ENCODE measurements around the gene DHX58.

Gene DHX58

DNA sequence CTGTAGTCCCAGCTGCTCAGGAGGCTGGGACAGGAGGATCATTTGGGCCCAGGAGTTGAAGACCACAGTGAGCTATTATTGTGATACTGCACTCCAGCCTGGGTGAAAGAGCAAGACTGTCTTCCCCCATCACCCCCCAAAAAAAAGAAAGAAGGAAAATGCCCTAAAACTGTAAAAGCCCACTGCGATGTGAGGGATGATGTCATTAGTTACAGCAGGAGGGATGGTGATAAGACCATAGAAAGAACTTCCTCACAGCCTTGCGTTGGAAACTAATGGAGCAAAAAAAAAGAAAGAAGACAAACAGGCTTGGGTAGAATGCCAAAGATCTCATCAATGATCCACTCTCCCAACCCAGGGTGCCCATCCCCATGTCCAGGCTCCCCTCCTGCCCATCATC lies 33.0 kb downstream of the DHX58 start:
- DNase-seq = no peak

- no peak for DNase-seq
These were observed 34.0 kb downstream of the DHX58 start for GRCh38 chr17:42078396-42079043.

DNA sequence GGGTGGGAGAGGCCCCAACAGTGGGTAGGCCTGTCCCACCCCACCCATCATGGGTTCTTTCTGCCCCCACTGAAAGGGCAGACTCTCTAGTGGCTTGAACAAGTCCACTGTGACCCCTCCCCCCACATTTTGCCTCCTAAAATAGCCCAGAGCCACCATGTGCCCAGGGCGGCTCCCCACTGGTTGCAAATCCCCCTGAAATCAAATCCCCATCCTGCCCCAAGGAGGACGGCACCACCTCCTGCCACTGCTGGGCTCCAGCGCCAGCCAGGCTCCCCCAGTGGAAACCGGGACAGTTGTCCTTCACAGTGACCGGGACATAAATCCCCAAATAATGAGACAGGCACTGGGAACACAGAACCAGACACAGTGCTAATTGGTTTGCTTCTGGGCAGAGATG lies 34.8 kb downstream of the DHX58 start:
- no peak for DNase-seq

GRCh38 chr17:42076797-42077559 lies 35.5 kb downstream of the DHX58 start:
- DNase-seq = no peak

GRCh38 chr17:42075789-42076188 lies 36.7 kb downstream of the DHX58 start:
- DNase-seq = no peak

DNA sequence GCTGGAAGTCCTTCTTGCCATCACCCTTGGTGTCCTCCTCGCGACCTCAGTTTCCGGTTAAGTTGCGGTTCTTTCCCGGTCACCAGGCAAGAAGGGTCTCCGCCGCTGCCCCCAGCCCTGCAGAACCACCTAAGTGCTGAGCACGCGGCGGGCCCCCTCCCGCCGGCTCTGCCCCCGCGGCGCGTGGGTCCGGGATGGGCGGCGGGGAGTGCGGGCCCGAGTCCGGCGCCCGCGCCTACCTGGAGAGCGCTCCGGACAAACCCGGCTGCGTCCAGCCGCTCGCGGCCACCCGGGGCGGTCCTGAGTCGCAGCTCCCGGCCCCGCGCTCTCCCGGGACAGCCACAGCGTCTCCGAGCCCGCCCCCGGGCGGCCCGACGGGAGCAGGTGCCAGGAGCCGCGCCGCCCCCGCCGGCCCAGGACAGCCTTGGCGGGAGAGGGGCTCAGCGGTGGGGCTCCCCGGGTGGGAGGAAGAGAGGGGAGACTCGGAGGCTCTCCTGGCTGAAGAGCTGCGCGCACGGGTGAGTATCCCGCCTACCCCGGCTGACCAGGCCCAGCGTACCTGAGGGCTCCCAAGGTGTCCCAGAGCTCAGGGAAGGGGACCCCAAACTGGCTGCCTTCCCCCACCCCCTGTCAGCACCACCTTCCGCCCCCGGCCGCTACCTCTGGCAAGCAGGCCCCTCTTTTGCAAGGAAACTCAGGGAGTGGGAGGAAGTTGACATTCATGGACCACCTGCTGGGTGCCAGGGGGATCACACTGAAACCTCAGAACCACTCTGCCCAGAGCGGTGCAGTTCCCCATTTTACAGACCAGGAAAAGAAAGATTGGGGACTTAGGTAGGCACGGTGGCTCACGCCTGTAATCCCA lies 40.0 kb downstream of the DHX58 start:
- no peak for DNase-seq

DNA sequence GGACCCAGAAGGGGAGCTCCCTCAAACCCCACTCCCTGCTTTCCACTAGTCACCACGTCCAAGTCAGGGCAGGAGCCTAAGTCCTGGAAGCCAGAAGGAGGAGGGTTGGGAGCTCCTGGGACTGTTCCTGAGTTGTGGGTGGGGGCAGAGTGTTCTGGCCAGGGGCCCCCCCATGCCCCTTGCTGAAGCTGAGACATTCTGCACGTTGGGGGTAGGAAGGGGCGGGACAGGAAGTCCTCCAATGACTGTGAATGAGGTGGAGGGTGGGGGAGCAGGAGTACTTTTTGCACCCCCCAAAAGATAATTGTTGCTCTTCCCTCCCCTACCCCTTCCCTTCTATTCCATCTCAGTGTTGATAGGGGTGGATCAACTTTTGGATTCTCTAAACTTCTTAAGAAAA lies 40.7 kb downstream of the DHX58 start:
- no peak for DNase-seq

DNA sequence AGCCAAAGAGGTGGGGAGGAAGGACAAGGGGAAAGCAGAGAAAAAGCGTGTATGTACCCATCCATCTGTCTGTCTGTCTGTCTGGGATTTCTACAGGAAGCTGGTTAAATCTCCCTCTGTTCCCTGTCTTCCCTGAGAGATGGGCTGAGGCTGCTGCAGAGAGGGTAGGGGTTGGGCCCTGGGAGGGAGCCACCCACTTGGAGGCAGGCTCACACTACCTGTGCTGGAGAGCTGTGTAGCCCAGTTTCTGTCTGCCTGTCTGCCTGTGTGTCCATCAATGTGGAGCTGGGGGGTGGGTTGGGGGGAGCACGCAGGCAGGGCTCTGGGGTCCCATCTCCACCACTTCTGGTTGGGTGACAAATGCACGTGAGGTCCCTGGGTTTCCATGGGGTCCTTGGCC lies 43.5 kb downstream of the DHX58 start:
- no peak for DNase-seq

- peak; percentile 71 for DNase-seq
These were observed 45.0 kb downstream of the DHX58 start for GRCh38 chr17:42067371-42068091.

GRCh38 chr17:42065201-42065600 lies 47.3 kb downstream of the DHX58 start:
- no peak for DNase-seq

DNA sequence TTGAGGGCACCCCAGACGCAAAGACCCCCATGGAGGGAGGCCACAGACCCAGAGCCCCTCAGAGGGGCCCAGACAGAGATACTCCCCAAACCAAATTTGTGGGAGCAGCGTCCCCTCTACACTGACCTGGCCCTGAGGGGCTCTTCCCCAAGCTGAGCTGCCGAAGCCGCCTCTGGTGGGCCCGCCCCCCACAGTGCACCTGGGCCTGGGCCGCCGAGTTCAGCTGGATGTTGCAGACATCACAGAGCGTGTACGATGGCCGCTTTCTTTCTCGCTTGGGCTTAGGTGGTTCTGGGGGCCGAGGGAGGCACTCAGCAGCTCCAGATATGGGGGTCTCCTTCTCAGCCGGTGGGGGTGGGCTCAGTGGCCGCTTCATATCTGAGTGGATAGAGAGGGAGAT lies 49.8 kb downstream of the DHX58 start:
- DNase-seq = no peak

GRCh38 chr17:42061646-42062487 lies 50.6 kb downstream of the DHX58 start:
- no peak for DNase-seq

DNA sequence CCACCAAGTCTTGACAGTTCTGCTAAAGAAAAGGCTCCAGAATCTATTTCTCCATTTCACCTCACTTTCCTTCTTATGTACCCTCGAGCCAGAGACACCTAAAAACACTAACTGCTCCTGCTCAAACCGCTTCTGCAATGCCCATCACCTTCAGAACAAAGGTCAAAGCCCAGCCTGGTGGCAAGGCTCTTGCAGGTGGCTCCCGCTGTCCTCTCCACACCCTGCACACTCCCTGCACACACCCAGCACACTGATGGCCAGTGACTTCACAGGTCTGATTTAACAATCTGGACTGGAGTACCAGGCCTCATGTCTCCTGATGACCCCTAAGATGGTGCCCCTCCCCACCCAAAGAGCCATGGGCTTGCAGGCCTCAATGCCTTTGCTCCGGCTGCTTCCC lies 52.3 kb downstream of the DHX58 start:
- DNase-seq = no peak

DNA sequence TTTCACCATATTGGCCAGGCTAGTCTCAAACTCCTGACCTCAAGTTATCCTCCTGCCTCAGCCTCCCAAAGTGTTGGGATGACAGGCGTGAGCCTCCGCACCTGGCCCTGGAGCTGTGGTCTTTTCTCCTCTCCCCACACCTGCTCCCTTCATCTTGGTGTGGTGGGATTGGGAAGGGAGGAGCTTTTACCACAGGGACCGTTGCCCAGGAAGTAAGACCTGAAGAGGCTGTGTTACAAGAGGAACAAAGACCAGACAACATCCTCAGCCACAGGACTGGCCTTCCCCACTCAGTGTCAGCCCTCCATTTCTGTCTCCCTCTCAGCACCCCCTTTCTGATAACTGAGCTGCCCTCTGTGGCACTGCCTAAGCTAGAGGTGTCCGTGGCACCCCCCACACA lies 52.7 kb downstream of the DHX58 start:
- DNase-seq = no peak

- DNase-seq = no peak
These were observed 54.5 kb downstream of the DHX58 start for GRCh38 chr17:42058063-42058462.

- no peak for DNase-seq
These were observed 55.9 kb downstream of the DHX58 start for GRCh38 chr17:42056635-42057034.

DNA sequence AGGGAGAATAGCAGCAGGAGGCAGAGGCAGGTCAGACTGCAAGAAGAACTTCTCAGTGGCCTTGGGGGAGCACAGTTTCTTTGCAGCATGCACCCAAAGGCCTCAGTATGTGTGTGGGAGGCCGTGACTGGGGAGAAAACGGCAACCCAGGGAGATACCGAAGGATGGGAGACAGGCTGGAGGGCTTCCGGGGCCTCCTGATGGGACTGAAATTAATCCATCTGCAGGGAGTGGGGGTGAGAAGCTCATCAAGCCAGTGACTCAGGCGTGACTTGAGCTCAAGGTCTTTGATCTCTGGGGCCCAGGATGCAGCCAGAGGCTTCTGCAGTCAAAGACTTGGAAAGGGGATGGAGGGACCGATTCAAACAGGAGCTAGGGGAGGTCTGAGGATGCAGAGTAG lies 57.0 kb downstream of the DHX58 start:
- no peak for DNase-seq

DNA sequence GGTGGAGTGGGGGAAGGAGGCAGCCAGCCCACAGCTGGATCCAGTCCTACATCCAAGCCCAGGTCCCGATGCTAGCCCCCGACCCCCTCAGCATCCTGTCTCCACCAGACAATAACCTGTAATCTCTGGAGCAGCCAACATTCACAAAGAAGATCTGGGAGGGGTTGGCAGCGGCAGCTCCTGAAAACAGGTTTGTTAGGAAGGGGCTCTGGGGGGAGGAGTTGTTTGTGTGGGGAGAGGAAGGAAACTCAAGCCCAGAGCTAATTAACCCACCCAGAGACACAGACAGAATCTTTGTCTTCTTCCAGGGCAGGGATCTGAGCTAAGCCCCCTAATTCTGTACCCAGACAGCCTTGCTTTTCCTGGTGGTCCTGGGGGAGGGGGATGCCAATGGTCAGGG lies 57.5 kb downstream of the DHX58 start:
- DNase-seq = no peak

DNA sequence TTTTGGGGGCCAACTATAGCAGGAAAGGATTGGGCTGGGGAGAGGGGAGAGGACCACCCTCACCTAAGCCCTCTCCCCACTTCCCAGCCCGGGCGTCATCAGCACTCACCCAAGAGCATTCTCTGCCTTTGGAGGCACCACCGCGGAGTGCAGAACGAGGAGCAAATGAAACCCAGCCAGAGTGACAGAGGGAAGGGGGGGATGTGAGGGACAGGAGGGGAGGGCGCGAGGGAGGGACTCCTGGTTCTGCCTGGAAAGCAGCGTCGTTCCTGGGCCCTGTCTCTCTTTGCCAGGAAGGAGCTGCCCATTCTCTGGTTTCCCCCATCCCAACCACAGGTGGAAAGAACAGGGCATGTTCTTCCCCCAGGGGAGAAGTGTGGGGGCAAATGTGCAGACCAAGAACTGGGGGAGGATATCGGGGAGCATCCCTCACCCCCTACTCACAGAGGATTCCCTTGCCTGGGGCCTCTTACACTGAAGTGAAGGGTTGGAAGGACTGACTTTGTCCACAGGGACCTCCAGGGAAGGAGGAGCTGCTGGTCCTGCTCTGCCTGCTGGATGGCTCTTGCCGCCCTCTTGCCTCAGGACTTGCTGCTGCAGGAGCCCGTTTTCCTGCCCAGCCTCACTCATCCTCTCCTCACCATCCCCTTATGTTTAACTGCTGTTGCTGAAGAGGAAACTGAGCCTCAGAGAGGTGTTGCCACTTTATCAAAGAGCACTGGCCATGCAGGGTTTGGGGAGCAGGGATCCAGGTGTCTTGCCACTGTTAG lies 58.6 kb downstream of the DHX58 start:
- DNase-seq = no peak

- no peak for DNase-seq
These were observed 60.1 kb downstream of the DHX58 start for GRCh38 chr17:42052346-42052877.

DNA sequence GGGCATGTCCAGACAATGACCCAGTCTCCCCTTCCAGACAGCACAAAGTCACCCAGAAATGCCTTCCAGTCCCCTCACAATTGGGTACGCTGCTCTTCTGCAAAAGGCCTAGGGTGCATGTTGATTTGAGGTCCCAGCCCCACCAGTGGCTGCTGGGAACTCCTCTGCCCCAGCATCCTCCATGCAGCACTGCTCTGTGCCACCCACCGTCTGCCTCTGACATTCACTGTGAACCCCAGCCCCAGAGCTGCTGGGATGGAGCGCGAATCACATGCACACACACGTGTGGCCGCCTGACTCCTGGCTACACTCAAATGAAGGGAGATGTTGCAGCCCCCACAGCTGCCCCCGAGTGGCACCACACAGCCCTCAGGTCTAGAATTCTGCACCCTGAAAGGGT lies 60.9 kb downstream of the DHX58 start:
- no peak for DNase-seq

All from suppressor macrophage treated with lipopolysaccharide for 4 hours (primary cell).